Neural progenitor cell (in vitro differentiated cells): Measurements from ENCODE around the gene PNP.

ENCODE experiments used
- CTCF ChIP-seq: fragments of 200-600 bp; sonication (generic); IDR thresholded peaks from 2 replicates; pipeline ENCODE4 v1.5.1; 2017; ENCODE audit warnings: antibody characterized with exemption, mild to moderate bottlenecking
- EZH2 ChIP-seq: fragments of 200-600 bp; sonication (generic); IDR thresholded peaks from 2 replicates; pipeline ENCODE4 v1.6.1; 2017; ENCODE audit warnings: antibody characterized with exemption, mild to moderate bottlenecking, moderate library complexity

- no peak for TF ChIP-seq CTCF
- TF ChIP-seq EZH2, result no peak
These were observed at the start of gene PNP for GRCh38 chr14:20469242-20469889.
